Activated B cell treated with CpG ODN at 0.5 μM for 24 hours (primary cell): Measurements from ENCODE around the gene PFKM. TPM values are rescaled to one million over a fixed set of nuclear protein-coding genes. Genes with fewer than 3 reads are reported as not detected.

Experiments used
- ATAC-seq: fragments of 200-7000 bp; cut with Tn5 transposase; one replicate; pipeline ENCODE4 v1.10.0; 2021; ENCODE audit warnings: low read depth, mild to moderate bottlenecking, moderate library complexity
- CTCF ChIA-PET: fragments of 350-600 bp; sonication (Branson Sonifier 250); formaldehyde crosslinking; loops from one replicate; lab custom pipeline; 2021; ENCODE audit warnings: antibody characterized with exemption; lab: Charles Lee
- POLR2A ChIA-PET: fragments of 350-600 bp; sonication (Branson Sonifier 250); formaldehyde crosslinking; loops from one replicate; lab custom pipeline; 2021; ENCODE audit warnings: antibody characterized with exemption; lab: Charles Lee
- DNase-seq: peaks from one replicate; pipeline ENCODE4 v3.0.0; 2022
- H3K27ac Mint-ChIP-seq: one replicate; pipeline ENCODE4 v1.8.0; 2020; ENCODE audit warnings: mixed read lengths
- H3K27me3 Mint-ChIP-seq: one replicate; pipeline ENCODE4 v1.8.0; 2021; ENCODE audit warnings: mixed read lengths
- H3K36me3 Mint-ChIP-seq: one replicate; pipeline ENCODE4 v1.8.0; 2021; ENCODE audit warnings: low read depth, mixed read lengths
- H3K4me1 Mint-ChIP-seq: one replicate; pipeline ENCODE4 v1.8.0; 2021; ENCODE audit warnings: mixed read lengths
- H3K4me3 Mint-ChIP-seq: one replicate; pipeline ENCODE4 v1.8.0; 2020; ENCODE audit warnings: mild to moderate bottlenecking, mixed read lengths
- H3K9me3 Mint-ChIP-seq: one replicate; pipeline ENCODE4 v1.8.0; 2020; ENCODE audit warnings: mixed read lengths
- CTCF ChIP-seq: fragments of 200-600 bp; IDR thresholded peaks from one replicate; pipeline ENCODE4 v1.8.0; 2022; ENCODE audit warnings: antibody characterized with exemption, mild to moderate bottlenecking
- intact Hi-C: fragments of 100-400 bp; cut with micrococcal nuclease; formaldehyde crosslinking; loops from one replicate; pipeline ENCODE4 v1.15.1; 2024
- total RNA-seq: library from RNA; stranded (reverse); gene quantifications from 2 replicates; pipeline ENCODE4 v1.2.3, GENCODE V29; 2022

The PFKM gene
- total RNA-seq, 1 donor from 2014 or later = 49.2 TPM

- Mint-ChIP-seq H3K9me3 (no peaks in the 10 kb centered on the region), H3K27ac (peak within 1 kb of the TSS; percentile 97), H3K27me3 (peaks cover 2% of the 10 kb centered on the region), H3K36me3 (peaks cover 17% of the 10 kb centered on the region), H3K4me1 (peaks cover 26% of the 10 kb centered on the region), H3K4me3 (peak within 1 kb of the TSS; percentile 96)
- POLR2A ChIA-PET = interaction anchor here (0.6 to 3.2 kb wide), 16 partner anchors 8 to 1785 kb away, joined by 3 to 61 read pairs (median 5); partner anchors contain the start of genes CCDC184, KANSL2, PFKM and SENP1
- intact Hi-C loops = loop anchor here (1.0 to 5.0 kb wide), 9 partner anchors 26 to 560 kb away; partner anchors contain the start of genes CCDC184, CCNT1, PFKM and SENP1
- TF ChIP-seq CTCF = no peak
- peak; percentile 96 for DNase-seq
- peak; percentile 93 for ATAC-seq
- CTCF ChIA-PET = interaction anchor here (0.6 to 1.5 kb wide), 11 partner anchors 8 to 252 kb away, joined by 3 to 8 read pairs (median 3); partner anchors contain the start of genes CCDC184, PFKM, SENP1 and VDR
Measured at GRCh38 chr12:48157018-48157888, 38.1 kb downstream of the PFKM start, which contains the start of gene ASB8. ASB8 (minus strand) TSS chr12:48157515; CDS start chr12:48153496, 4,019 bp downstream.

- H3K4me3 Mint-ChIP-seq = peak overlapping the region; percentile 96
- intact Hi-C loops = loop anchor here (1.0 to 5.0 kb wide), 9 partner anchors 25 to 559 kb away; partner anchors contain the start of genes CCDC184, CCNT1, PFKM and SENP1
- H3K36me3 Mint-ChIP-seq = peaks cover 13% of the 10 kb centered on the region
- ATAC-seq = no peak
- TF ChIP-seq CTCF = no peak
- H3K27ac Mint-ChIP-seq = peak overlapping the region; percentile 97
- peaks cover 2% of the 10 kb centered on the region for H3K27me3 Mint-ChIP-seq
- H3K9me3 Mint-ChIP-seq = no peaks in the 10 kb centered on the region
- DNase-seq = no peak
- CTCF ChIA-PET = interaction anchor here (0.8 to 1.5 kb wide), 10 partner anchors 8 to 75 kb away, joined by 3 to 8 read pairs (median 3); partner anchors contain the start of genes CCDC184, PFKM and SENP1
- POLR2A ChIA-PET = interaction anchor here (0.7 to 3.2 kb wide), 12 partner anchors 13 to 524 kb away, joined by 3 to 61 read pairs (median 6); partner anchors contain the start of genes CCDC184, KANSL2, PFKM and SENP1
- H3K4me1 Mint-ChIP-seq = peaks cover 26% of the 10 kb centered on the region
Measured at GRCh38 chr12:48157889-48158370, 38.8 kb downstream of the PFKM start.

- H3K27me3 Mint-ChIP-seq = peaks cover 3% of the 10 kb centered on the region
- ChIA-PET POLR2A (interaction anchor here (1.1 kb wide), 1 partner anchor 23 kb away, joined by 5 read pairs; the partner anchor contains the start of gene CCDC184), CTCF (interaction anchor here (0.7 kb wide), 1 partner anchor 33 kb away, joined by 4 read pairs; no protein-coding TSS in a partner anchor)
- H3K36me3 Mint-ChIP-seq = peaks cover 4% of the 10 kb centered on the region
- intact Hi-C loops = no loop called here
- H3K4me3 Mint-ChIP-seq = no peak overlapping the region
- H3K4me1 Mint-ChIP-seq = peaks cover 22% of the 10 kb centered on the region
- no peak for TF ChIP-seq CTCF
- no peak overlapping the region for H3K27ac Mint-ChIP-seq
- no peaks in the 10 kb centered on the region for H3K9me3 Mint-ChIP-seq
- ATAC-seq (no peak), DNase-seq (no peak)
Measured at GRCh38 chr12:48160046-48160445, 40.9 kb downstream of the PFKM start.

GRCh38 chr12:48160807-48161206 is 41.6 kb downstream of the PFKM start:
- DNase-seq (no peak), ATAC-seq (no peak)
- peaks cover 22% of the 10 kb centered on the region for H3K4me1 Mint-ChIP-seq
- CTCF ChIA-PET = no interaction called here
- no peak overlapping the region for H3K4me3 Mint-ChIP-seq
- no peaks in the 10 kb centered on the region for H3K9me3 Mint-ChIP-seq
- POLR2A ChIA-PET = interaction anchor here (1.1 kb wide), 1 partner anchor 22 kb away, joined by 5 read pairs; the partner anchor contains the start of gene CCDC184
- H3K27me3 Mint-ChIP-seq = peaks cover 7% of the 10 kb centered on the region
- intact Hi-C loops = no loop called here
- H3K36me3 Mint-ChIP-seq = peaks cover 4% of the 10 kb centered on the region
- H3K27ac Mint-ChIP-seq = no peak overlapping the region
- no peak for TF ChIP-seq CTCF
